NCI-H2171 (cell line): ENCODE data around the gene YPEL1.
"Not testable (repeated sequence)": the region's sequence is repeated elsewhere in the genome, so short reads cannot be mapped to it uniquely, and the experiment has no call there.

Source experiments
- DNase-seq: peaks from one replicate; lab custom pipeline; 2025; lab: John Stamatoyannopoulos, UW

Gene YPEL1

GRCh38 chr22:21753374-21754111 lies 17.9 kb upstream of the YPEL1 start:
- no peak for DNase-seq

GRCh38 chr22:21752276-21752675 lies 16.7 kb upstream of the YPEL1 start:
- no peak for DNase-seq

GRCh38 chr22:21745948-21746347 lies 10.4 kb upstream of the YPEL1 start:
- DNase-seq: no peak

- DNase-seq: not testable (repeated sequence)
Measured at GRCh38 chr22:21744917-21745316, 9.3 kb upstream of the YPEL1 start.

- no peak for DNase-seq
Measured at GRCh38 chr22:21741790-21742189, 6.2 kb upstream of the YPEL1 start.

- no peak for DNase-seq
Measured at GRCh38 chr22:21741059-21741458, 5.5 kb upstream of the YPEL1 start.

GRCh38 chr22:21739828-21740377 lies 4.3 kb upstream of the YPEL1 start:
- no peak for DNase-seq

- no peak for DNase-seq
Measured at GRCh38 chr22:21738966-21739365, 3.4 kb upstream of the YPEL1 start.

- no peak for DNase-seq
Measured at GRCh38 chr22:21738081-21738480, 2.5 kb upstream of the YPEL1 start.

- no peak for DNase-seq
Measured at GRCh38 chr22:21736948-21737347, 1.4 kb upstream of the YPEL1 start.

- DNase-seq: no peak
Measured at GRCh38 chr22:21736084-21736642, 569 bp upstream of the YPEL1 start.

GRCh38 chr22:21734540-21735199 lies 924 bp downstream of the YPEL1 start:
- no peak for DNase-seq

GRCh38 chr22:21731503-21731902 lies 4.1 kb downstream of the YPEL1 start:
- DNase-seq: no peak

GRCh38 chr22:21730535-21731308 lies 4.9 kb downstream of the YPEL1 start:
- no peak for DNase-seq

- DNase-seq: not testable (repeated sequence)
Measured at GRCh38 chr22:21729184-21729583, 6.4 kb downstream of the YPEL1 start.

- no peak for DNase-seq
Measured at GRCh38 chr22:21728270-21728669, 7.3 kb downstream of the YPEL1 start.

GRCh38 chr22:21727768-21728167 lies 7.8 kb downstream of the YPEL1 start:
- no peak for DNase-seq

- DNase-seq: no peak
Measured at GRCh38 chr22:21727159-21727558, 8.4 kb downstream of the YPEL1 start.

GRCh38 chr22:21726650-21727049 lies 8.9 kb downstream of the YPEL1 start:
- peak; percentile 30 for DNase-seq

GRCh38 chr22:21725956-21726649 lies 9.5 kb downstream of the YPEL1 start:
- DNase-seq: no peak

- not testable (repeated sequence) for DNase-seq
Measured at GRCh38 chr22:21724496-21724895, 11.1 kb downstream of the YPEL1 start.
